Neural progenitor cell (in vitro differentiated cells): ENCODE results near the gene SIX5. TPM values are rescaled to one million over a fixed set of nuclear protein-coding genes. Genes with fewer than 3 reads are reported as not detected.
A peak's percentile ranks its signal among the peaks of the same experiment; 100 is the strongest.

Experiments
- DNase-seq: peaks from one replicate; pipeline ENCODE4 v3.0.0-alpha.2; 2016; ENCODE audit warnings: low spot score
- H2AFZ ChIP-seq: fragments of 200-600 bp; sonication (generic); replicated peaks from 2 replicates; pipeline ENCODE4 v1.6.1; 2016; ENCODE audit warnings: antibody characterized with exemption
- H3F3A ChIP-seq: fragments of 200-600 bp; sonication (generic); 2 replicates; pipeline ENCODE4 v1.6.1; 2016; ENCODE audit warnings: antibody characterized with exemption, low read depth
- H3K27ac ChIP-seq: fragments of 200-600 bp; sonication (generic); 2 replicates; pipeline ENCODE4 v1.5.1; 2016; ENCODE audit warnings: mild to moderate bottlenecking
- H3K27me3 ChIP-seq: fragments of 200-600 bp; sonication (generic); 2 replicates; pipeline ENCODE4 v1.6.1; 2016; ENCODE audit warnings: mild to moderate bottlenecking, moderate library complexity
- H3K36me3 ChIP-seq: fragments of 200-600 bp; sonication (generic); 2 replicates; pipeline ENCODE4 v1.5.1; 2016
- H3K4me1 ChIP-seq: fragments of 200-600 bp; sonication (generic); 2 replicates; pipeline ENCODE4 v1.6.1; 2016; ENCODE audit warnings: mixed run types
- H3K4me2 ChIP-seq: fragments of 200-600 bp; sonication (generic); 2 replicates; pipeline ENCODE4 v1.6.1; 2016
- H3K4me3 ChIP-seq: fragments of 200-600 bp; sonication (generic); 2 replicates; pipeline ENCODE4 v1.5.1; 2016
- H3K79me2 ChIP-seq: fragments of 200-600 bp; sonication (generic); 2 replicates; pipeline ENCODE4 v1.6.1; 2016; ENCODE audit warnings: low read depth
- H3K9ac ChIP-seq: fragments of 200-600 bp; sonication (generic); 2 replicates; pipeline ENCODE4 v1.6.1; 2016
- H3K9me3 ChIP-seq: fragments of 200-600 bp; sonication (generic); 2 replicates; pipeline ENCODE4 v1.5.1; 2016; ENCODE audit warnings: low read depth
- H4K20me1 ChIP-seq: fragments of 200-600 bp; sonication (generic); 2 replicates; pipeline ENCODE4 v1.6.1; 2016; ENCODE audit warnings: low read depth
- H3K27ac Mint-ChIP-seq: 3 replicates; pipeline ENCODE4 v1.8.0; 2021; ENCODE audit warnings: mixed read lengths
- H3K27me3 Mint-ChIP-seq: 2 replicates; pipeline ENCODE4 v1.8.0; 2022; ENCODE audit warnings: low read depth, mild to moderate bottlenecking, inconsistent platforms, moderate library complexity, mixed read lengths; ENCODE audit not compliant: insufficient read depth
- H3K36me3 Mint-ChIP-seq: 3 replicates; pipeline ENCODE4 v1.8.0; 2021; ENCODE audit warnings: mixed read lengths
- H3K4me1 Mint-ChIP-seq: 3 replicates; pipeline ENCODE4 v1.8.0; 2021; ENCODE audit warnings: mixed read lengths
- H3K4me3 Mint-ChIP-seq: 3 replicates; pipeline ENCODE4 v1.8.0; 2021; ENCODE audit warnings: mild to moderate bottlenecking, moderate library complexity, mixed read lengths
- H3K9me3 Mint-ChIP-seq: 3 replicates; pipeline ENCODE4 v1.8.0; 2020; ENCODE audit warnings: mixed read lengths
- EZH2 ChIP-seq: fragments of 200-600 bp; sonication (generic); IDR thresholded peaks from 2 replicates; pipeline ENCODE4 v1.6.1; 2017; ENCODE audit warnings: antibody characterized with exemption, mild to moderate bottlenecking, moderate library complexity
- EZH2phosphoT487 ChIP-seq: fragments of 200-600 bp; sonication (generic); IDR thresholded peaks from 2 replicates; pipeline ENCODE4 v1.6.1; 2017; ENCODE audit warnings: antibody characterized with exemption
- total RNA-seq: library from RNA; depleted of rRNA; stranded (reverse); fragments of >200 nt; gene quantifications from 2 replicates; pipeline ENCODE4 v1.2.3, GENCODE V29; 2015; ENCODE audit warnings: low replicate concordance
- TF ChIP-seq, protein P1 (sequence below): fragments of 200-600 bp; sonication (generic); IDR thresholded peaks from 2 replicates; pipeline ENCODE4 v1.5.1; 2017; ENCODE audit warnings: antibody characterized with exemption, mild to moderate bottlenecking

Gene SIX5
- total RNA-seq, 1 donor from 2014 or later = 8.1 TPM

DNA sequence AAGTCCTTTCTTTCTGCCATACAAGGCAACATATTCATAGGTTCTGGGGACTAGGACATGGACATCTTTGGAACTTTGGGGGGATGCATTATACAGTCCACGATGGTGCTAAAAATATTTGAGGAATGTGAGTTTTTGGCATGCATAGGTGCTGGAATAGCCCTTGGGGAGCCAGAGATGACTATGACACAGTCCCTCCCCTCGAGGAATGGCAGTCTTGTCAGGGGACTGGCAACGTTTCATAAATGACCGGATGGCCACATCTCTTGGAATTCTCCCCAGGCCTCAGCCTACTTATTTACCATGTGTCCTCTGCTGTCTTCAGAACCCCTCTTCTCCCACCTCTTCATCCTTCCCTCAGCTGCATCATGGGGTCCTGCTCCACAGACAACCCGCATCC lies 22.2 kb downstream of the SIX5 start:
- H3F3A ChIP-seq = peaks cover 7% of the 10 kb centered on the region
- no peaks in the 10 kb centered on the region for H3K36me3 ChIP-seq
- H3K9ac ChIP-seq = no peak overlapping the region
- no peaks in the 10 kb centered on the region for H3K27me3 ChIP-seq
- Mint-ChIP-seq H3K4me1 (peaks cover 2% of the 10 kb centered on the region), H3K4me3 (no peak overlapping the region), H3K36me3 (no peaks in the 10 kb centered on the region), H3K27ac (no peak overlapping the region), H3K27me3 (peaks cover 5% of the 10 kb centered on the region), H3K9me3 (no peaks in the 10 kb centered on the region)
- DNase-seq = no peak
- no peaks in the 10 kb centered on the region for H3K9me3 ChIP-seq
- H3K4me1 ChIP-seq = peaks cover 5% of the 10 kb centered on the region
- no peak overlapping the region for H3K4me2 ChIP-seq
- no peaks in the 10 kb centered on the region for H4K20me1 ChIP-seq
- TF ChIP-seq EZH2 (no peak), EZH2phosphoT487 (no peak)
- no peak overlapping the region for H3K4me3 ChIP-seq
- H2AFZ ChIP-seq = no peak overlapping the region
- H3K79me2 ChIP-seq = no peaks in the 10 kb centered on the region
- H3K27ac ChIP-seq = no peak overlapping the region

DNA sequence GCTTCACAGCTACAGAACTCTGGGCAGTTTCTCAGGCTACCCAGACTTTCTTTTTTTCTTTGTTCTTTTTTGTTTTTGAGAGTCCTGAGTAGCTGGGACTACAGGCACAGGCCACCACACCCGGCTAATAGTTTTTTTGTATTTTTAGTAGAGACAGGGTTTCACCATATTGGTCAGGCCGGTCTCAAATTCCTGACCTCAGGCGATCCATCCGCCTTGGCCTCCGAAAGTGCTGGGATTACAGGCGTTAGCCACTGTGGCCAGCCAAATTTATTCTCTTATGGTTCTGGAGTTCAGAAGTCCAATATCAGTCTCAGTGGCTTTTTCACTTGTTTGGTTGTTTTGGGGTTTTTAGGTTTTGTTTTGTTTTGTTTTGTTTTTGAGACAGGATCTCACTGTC lies 23.4 kb downstream of the SIX5 start:
- TF ChIP-seq, protein P1, sequence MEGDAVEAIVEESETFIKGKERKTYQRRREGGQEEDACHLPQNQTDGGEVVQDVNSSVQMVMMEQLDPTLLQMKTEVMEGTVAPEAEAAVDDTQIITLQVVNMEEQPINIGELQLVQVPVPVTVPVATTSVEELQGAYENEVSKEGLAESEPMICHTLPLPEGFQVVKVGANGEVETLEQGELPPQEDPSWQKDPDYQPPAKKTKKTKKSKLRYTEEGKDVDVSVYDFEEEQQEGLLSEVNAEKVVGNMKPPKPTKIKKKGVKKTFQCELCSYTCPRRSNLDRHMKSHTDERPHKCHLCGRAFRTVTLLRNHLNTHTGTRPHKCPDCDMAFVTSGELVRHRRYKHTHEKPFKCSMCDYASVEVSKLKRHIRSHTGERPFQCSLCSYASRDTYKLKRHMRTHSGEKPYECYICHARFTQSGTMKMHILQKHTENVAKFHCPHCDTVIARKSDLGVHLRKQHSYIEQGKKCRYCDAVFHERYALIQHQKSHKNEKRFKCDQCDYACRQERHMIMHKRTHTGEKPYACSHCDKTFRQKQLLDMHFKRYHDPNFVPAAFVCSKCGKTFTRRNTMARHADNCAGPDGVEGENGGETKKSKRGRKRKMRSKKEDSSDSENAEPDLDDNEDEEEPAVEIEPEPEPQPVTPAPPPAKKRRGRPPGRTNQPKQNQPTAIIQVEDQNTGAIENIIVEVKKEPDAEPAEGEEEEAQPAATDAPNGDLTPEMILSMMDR = no peak
- no peak for TF ChIP-seq EZH2
- TF ChIP-seq EZH2phosphoT487 = no peak
- no peak overlapping the region for H3K27ac ChIP-seq
- no peaks in the 10 kb centered on the region for H3K9me3 ChIP-seq
- H3K4me2 ChIP-seq = no peak overlapping the region
- no peak for DNase-seq
- H3F3A ChIP-seq = peaks cover 7% of the 10 kb centered on the region
- H3K79me2 ChIP-seq = no peaks in the 10 kb centered on the region
- Mint-ChIP-seq H3K9me3 (no peaks in the 10 kb centered on the region), H3K27me3 (peaks cover 2% of the 10 kb centered on the region), H3K4me3 (no peak overlapping the region), H3K36me3 (no peaks in the 10 kb centered on the region), H3K27ac (no peak overlapping the region), H3K4me1 (no peaks in the 10 kb centered on the region)
- no peaks in the 10 kb centered on the region for H3K27me3 ChIP-seq
- no peaks in the 10 kb centered on the region for H3K36me3 ChIP-seq
- H2AFZ ChIP-seq = peak overlapping the region; percentile 69
- H3K9ac ChIP-seq = no peak overlapping the region
- H3K4me1 ChIP-seq = peaks cover 5% of the 10 kb centered on the region
- no peak overlapping the region for H3K4me3 ChIP-seq
- no peaks in the 10 kb centered on the region for H4K20me1 ChIP-seq

DNA sequence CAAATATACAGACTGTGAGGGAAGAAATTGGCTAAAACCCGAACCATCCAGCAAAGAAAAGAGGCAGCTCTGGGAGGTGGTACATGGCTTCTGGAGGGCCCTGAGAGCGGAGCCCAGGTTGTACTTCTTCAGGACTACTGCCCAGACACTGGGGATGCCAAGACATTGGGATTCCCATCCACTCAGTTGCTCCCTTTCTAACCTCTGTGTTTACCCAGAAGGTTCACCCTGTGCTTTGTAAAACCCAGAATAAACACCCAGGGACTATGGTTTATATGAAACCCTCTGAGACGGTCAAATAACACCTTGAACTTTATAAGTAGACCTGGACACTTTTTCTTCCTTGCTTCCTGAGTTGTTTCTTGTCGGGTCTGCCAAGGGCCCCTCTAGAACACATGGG lies 26.1 kb downstream of the SIX5 start:
- no peak overlapping the region for H2AFZ ChIP-seq
- H3K79me2 ChIP-seq = no peaks in the 10 kb centered on the region
- no peaks in the 10 kb centered on the region for H3K27me3 ChIP-seq
- Mint-ChIP-seq H3K9me3 (no peaks in the 10 kb centered on the region), H3K27me3 (no peaks in the 10 kb centered on the region), H3K4me1 (peaks cover 3% of the 10 kb centered on the region), H3K36me3 (no peaks in the 10 kb centered on the region), H3K4me3 (no peak overlapping the region), H3K27ac (no peak overlapping the region)
- no peaks in the 10 kb centered on the region for H4K20me1 ChIP-seq
- DNase-seq = no peak
- no peaks in the 10 kb centered on the region for H3K36me3 ChIP-seq
- H3K9me3 ChIP-seq = no peaks in the 10 kb centered on the region
- H3K4me1 ChIP-seq = peaks cover 5% of the 10 kb centered on the region
- H3K4me3 ChIP-seq = no peak overlapping the region
- TF ChIP-seq EZH2 (no peak), EZH2phosphoT487 (no peak)
- TF ChIP-seq, protein P1 = no peak
- no peak overlapping the region for H3K27ac ChIP-seq
- H3F3A ChIP-seq = peaks cover 7% of the 10 kb centered on the region
- H3K4me2 ChIP-seq = no peak overlapping the region
- H3K9ac ChIP-seq = no peak overlapping the region

DNA sequence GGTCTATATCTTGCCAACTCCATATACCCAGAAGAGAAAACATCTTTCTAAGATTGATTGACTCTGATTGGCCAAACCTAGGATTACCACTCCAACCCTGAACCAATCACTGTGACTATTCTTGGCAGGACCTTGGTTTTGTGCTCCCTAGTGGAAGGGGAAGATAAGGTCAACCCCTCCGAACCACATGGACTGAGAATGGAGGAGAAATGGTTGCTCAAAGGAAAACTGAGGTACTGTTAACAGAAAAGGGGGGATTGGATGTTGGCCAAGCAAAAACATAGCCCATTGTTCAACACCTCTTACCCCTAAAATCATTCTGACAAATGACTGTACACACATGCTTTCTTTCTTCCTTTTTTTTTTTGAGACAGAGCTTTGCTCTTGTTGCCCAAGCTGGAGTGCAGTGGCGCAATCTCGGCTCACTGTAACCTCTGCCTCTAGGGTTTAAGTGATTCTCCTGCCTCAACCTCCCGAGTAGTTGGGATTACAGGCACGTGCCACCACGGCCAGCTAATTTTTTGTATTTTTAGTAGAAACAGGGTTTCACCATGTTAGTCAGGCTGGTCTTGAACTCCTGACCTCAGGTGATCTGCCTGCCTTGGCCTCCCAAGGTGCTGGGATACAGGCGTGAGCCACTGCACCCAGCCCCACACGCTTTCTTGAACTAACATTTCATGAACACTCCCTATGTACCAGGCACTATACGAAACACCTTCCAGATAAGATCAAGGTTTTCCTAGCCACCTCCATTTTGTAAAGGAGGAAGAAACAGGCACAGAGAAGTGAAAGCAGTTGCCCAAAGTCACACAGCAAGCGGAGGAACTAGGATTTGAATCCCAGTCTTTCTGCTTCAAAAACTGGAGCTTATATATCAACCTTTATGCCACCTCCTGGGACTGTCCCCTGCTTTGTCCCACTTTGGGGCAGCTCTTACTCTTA lies 29.3 kb downstream of the SIX5 start:
- Histone ChIP-seq H3K9ac (no peak overlapping the region), H3F3A (no peaks in the 10 kb centered on the region), H3K4me1 (no peaks in the 10 kb centered on the region), H3K4me3 (no peak overlapping the region), H3K27ac (no peak overlapping the region), H2AFZ (no peak overlapping the region), H3K79me2 (no peaks in the 10 kb centered on the region), H3K9me3 (no peaks in the 10 kb centered on the region), H3K36me3 (no peaks in the 10 kb centered on the region), H4K20me1 (no peaks in the 10 kb centered on the region), H3K4me2 (no peak overlapping the region), H3K27me3 (no peaks in the 10 kb centered on the region)
- H3K27me3 Mint-ChIP-seq = no peaks in the 10 kb centered on the region
- H3K9me3 Mint-ChIP-seq = no peaks in the 10 kb centered on the region
- DNase-seq = no peak
- H3K27ac Mint-ChIP-seq = no peak overlapping the region
- peaks cover 4% of the 10 kb centered on the region for H3K4me1 Mint-ChIP-seq
- H3K4me3 Mint-ChIP-seq = no peak overlapping the region
- no peaks in the 10 kb centered on the region for H3K36me3 Mint-ChIP-seq
- TF ChIP-seq EZH2phosphoT487 (no peak), EZH2 (no peak)
- TF ChIP-seq, protein P1 = no peak
